GM12892 (cell line): ENCODE results near the gene ABHD4.

Source experiments
- POLR2A ChIP-seq: IDR thresholded peaks from 2 replicates; pipeline ENCODE4 v1.6.1; 2011; ENCODE audit warnings: low read depth, low read length, control low read depth
- TAF1 ChIP-seq: IDR thresholded peaks from 2 replicates; pipeline ENCODE4 v1.6.1; 2011; ENCODE audit warnings: low read depth, mild to moderate bottlenecking, control low read depth, low read length, borderline replicate concordance

DNA sequence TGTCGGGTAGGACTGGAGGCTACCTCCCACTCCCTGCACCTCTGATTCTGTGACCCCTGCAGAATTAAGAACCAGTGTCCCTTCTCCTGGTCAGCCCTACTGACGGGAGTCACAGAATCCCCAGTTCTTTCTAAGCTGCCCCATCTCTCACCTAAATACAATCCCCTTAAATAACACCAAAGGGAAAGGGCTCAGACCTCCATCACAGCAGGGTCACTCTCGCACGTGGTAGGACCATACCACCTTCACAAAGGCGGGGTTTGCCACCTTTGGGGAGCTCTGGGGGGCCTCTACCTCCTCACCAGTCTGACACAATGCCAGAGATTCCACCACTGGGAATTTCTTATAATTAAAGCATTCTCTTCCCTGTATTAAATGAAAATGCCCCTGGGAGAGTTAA, 44.7 kb upstream of the ABHD4 start:
- no peak for TF ChIP-seq TAF1
- TF ChIP-seq POLR2A, result 0 out of 2 replicates have a peak, but pooled peaks have one; percentile 7
